K562 (cell line): ENCODE data around the gene FRAT1. TPM values are rescaled to one million over a fixed set of nuclear protein-coding genes. Genes with fewer than 3 reads are reported as not detected.
A peak's percentile ranks its signal among the peaks of the same experiment; 100 is the strongest.

Experiments used
- ATAC-seq: fragments of 200-7000 bp; cut with Tn5 transposase; 3 replicates; pipeline ENCODE4 v1.9.1; 2020; ENCODE audit warnings: moderate library complexity
- BruUV-seq: library from RNA; stranded (reverse); fragments of 400-500 nt; replicated peaks from 2 replicates; lab custom pipeline; 2021; lab: Mats Ljungman, UMichigan
- CTCF ChIA-PET: fragments of 300-600 bp; formaldehyde crosslinking; extraction: SDS; loops from one replicate; lab custom pipeline; 2021; ENCODE audit warnings: low intra/inter-chr PET ratio; lab: Yijun Ruan, JAX
- POLR2A ChIA-PET: fragments of 300-600, 350-650 bp; sonication (Branson Sonifier 250); formaldehyde crosslinking; extraction: SDS; loops from one replicate; lab custom pipeline; 2021; ENCODE audit warnings: antibody characterized with exemption, inconsistent platforms; lab: Yijun Ruan, JAX
- DNase-seq, 4 experiments: peaks; one replicate each; pipeline versions ENCODE4 v3.0.0 to v3.0.0-alpha.2; 2011 to 2018; ENCODE audit warnings: low spot score in 3 of 4, mixed read lengths in 3 of 4; ENCODE audit errors: extremely low read depth in 1 of 4
- FAIRE-seq: peaks from 2 replicates; lab custom pipeline; 2011; peaks lifted over from hg19 to GRCh38; lab: Jason Lieb, UNC
- H2AFZ ChIP-seq: 2 replicates; pipeline ENCODE4 v1.6.0; 2011; ENCODE audit warnings: low read depth, low read length, control low read depth, inconsistent platforms
- H3K27ac ChIP-seq: fragments of 200-600 bp; 3 replicates; pipeline ENCODE4 v1.8.0; 2011; ENCODE audit warnings: low read depth, mild to moderate bottlenecking, control low read depth, inconsistent platforms, low read length, moderate library complexity, mixed read lengths; ENCODE audit errors: extremely low read depth
- H3K27me3 ChIP-seq, 2 experiments: fragments of 300-600 bp in 1 of 2; 2 replicates in 1 of 2; 3 replicates in 1 of 2; pipeline versions ENCODE4 v1.6.0 to v1.8.0; 2011; ENCODE audit warnings: inconsistent platforms in 2 of 2, low read length in 2 of 2, mild to moderate bottlenecking in 1 of 2, mixed read lengths in 1 of 2, moderate library complexity in 1 of 2; ENCODE audit not compliant: control insufficient read depth in 2 of 2, insufficient read depth in 2 of 2
- H3K36me3 ChIP-seq: fragments of 300-600 bp; 3 replicates; pipeline ENCODE4 v1.8.0; 2011; ENCODE audit warnings: mild to moderate bottlenecking, low read length, inconsistent platforms; ENCODE audit not compliant: control insufficient read depth, insufficient read depth
- H3K4me1 ChIP-seq, 2 experiments: fragments of 200-600 bp in 1 of 2; replicated peaks in 1 of 2; 2 replicates in 1 of 2; 3 replicates in 1 of 2; pipeline versions ENCODE4 v1.5.1 to v1.8.0; 2011; ENCODE audit warnings: inconsistent platforms in 2 of 2, low read length in 2 of 2, mild to moderate bottlenecking in 1 of 2, mixed read lengths in 1 of 2, moderate library complexity in 1 of 2; ENCODE audit not compliant: control insufficient read depth in 2 of 2, insufficient read depth in 2 of 2
- H3K4me2 ChIP-seq: 2 replicates; pipeline ENCODE4 v1.6.1; 2011; ENCODE audit warnings: low read length, control low read depth, inconsistent platforms, mixed read lengths; ENCODE audit not compliant: insufficient read depth
- H3K4me3 ChIP-seq: fragments of 200-600 bp; sonication (generic), shearing (Covaris generic); 2 replicates; pipeline ENCODE4 v1.5.1; 2016; ENCODE audit warnings: control low read depth, inconsistent platforms
- H3K79me2 ChIP-seq: fragments of 200-600 bp; 3 replicates; pipeline ENCODE4 v1.8.0; 2011; ENCODE audit warnings: low read length, inconsistent platforms; ENCODE audit not compliant: control insufficient read depth, insufficient read depth
- H3K9ac ChIP-seq, 2 experiments: 2 replicates each; pipeline versions ENCODE4 v1.6.0 to v1.6.1; 2011; ENCODE audit warnings: low read depth in 2 of 2, low read length in 2 of 2, control low read depth in 1 of 2, inconsistent platforms in 1 of 2, mild to moderate bottlenecking in 1 of 2, mixed read lengths in 1 of 2; ENCODE audit not compliant: insufficient read depth in 1 of 2
- H3K9me1 ChIP-seq: one replicate; pipeline ENCODE4 v1.6.0; 2011; ENCODE audit warnings: inconsistent platforms, mild to moderate bottlenecking, low read length, moderate library complexity; ENCODE audit not compliant: control insufficient read depth, insufficient read depth
- H3K9me3 ChIP-seq: replicated peaks from 2 replicates; pipeline ENCODE4 v1.5.1; 2011; ENCODE audit warnings: low read depth, low read length, inconsistent platforms; ENCODE audit not compliant: control insufficient read depth, insufficient read depth
- H4K20me1 ChIP-seq: replicated peaks from 2 replicates; pipeline ENCODE4 v1.6.1; 2011; ENCODE audit warnings: low read length, inconsistent platforms, mixed read lengths; ENCODE audit not compliant: control insufficient read depth, insufficient read depth
- CHD1 ChIP-seq: fragments of 200-600 bp; sonication (generic); IDR thresholded peaks from one replicate; pipeline ENCODE4 v1.6.1; 2012; ENCODE audit warnings: mild to moderate bottlenecking, moderate library complexity, low read length, inconsistent platforms
- FOXP1 ChIP-seq: sonication (generic); formaldehyde crosslinking; IDR thresholded peaks from 2 replicates; pipeline ENCODE4 v1.8.0; 2022; ENCODE audit warnings: mild to moderate bottlenecking, missing genetic modification reagents
- HDAC1 ChIP-seq, 2 experiments: fragments of 450-650 bp; IDR thresholded peaks; 2 replicates each; pipeline ENCODE4 v1.6.1; 2016 to 2017; ENCODE audit warnings: inconsistent platforms in 1 of 2, mild to moderate bottlenecking in 1 of 2, moderate library complexity in 1 of 2
- MTA1 ChIP-seq: fragments of 450-650 bp; IDR thresholded peaks from 2 replicates; pipeline ENCODE4 v1.6.1; 2017; ENCODE audit warnings: borderline replicate concordance
- NCOA2 ChIP-seq, 2 experiments: fragments of 450-650 bp; IDR thresholded peaks; 2 replicates each; pipeline ENCODE4 v1.6.1; 2018; ENCODE audit warnings: mild to moderate bottlenecking in 2 of 2, moderate library complexity in 1 of 2; ENCODE audit not compliant: partially characterized antibody in 2 of 2
- POLR2B ChIP-seq: fragments of 450-650 bp; IDR thresholded peaks from 2 replicates; pipeline ENCODE4 v1.6.1; 2018; ENCODE audit warnings: low read depth; ENCODE audit not compliant: partially characterized antibody
- RBM39 ChIP-seq: fragments of 200-400 bp; formaldehyde crosslinking; optimal IDR thresholded peaks from 2 replicates; pipeline ENCODE3; 2018; ENCODE audit warnings: low read depth, low read length
- ZBTB1 ChIP-seq: sonication (generic); formaldehyde crosslinking; IDR thresholded peaks from 2 replicates; pipeline ENCODE4 v1.8.1; 2023; ENCODE audit warnings: missing genetic modification reagents, low read depth, mild to moderate bottlenecking, borderline replicate concordance
- ZNF263 ChIP-seq: sonication (generic); formaldehyde crosslinking; IDR thresholded peaks from 2 replicates; pipeline ENCODE4 v1.8.0; 2022; ENCODE audit warnings: mild to moderate bottlenecking, missing genetic modification reagents, borderline replicate concordance
- ZNF699 ChIP-seq: fragments of 250-450 bp; sonication (Bioruptor Pico); IDR thresholded peaks from 2 replicates; pipeline ENCODE4 v1.8.0; 2021; ENCODE audit warnings: mild to moderate bottlenecking, moderate library complexity; ENCODE audit not compliant: insufficient replicate concordance
- WGBS: fragments of 100-300 bp; shearing (Covaris generic); methylation state at CpG from one replicate; pipeline ENCODE4 v1.1.6; 2016; ENCODE audit warnings: low coverage, mixed read lengths; ENCODE audit not compliant: insufficient coverage; ENCODE audit errors: missing lambda C conversion rate; 5-methylcytosine and 5-hydroxymethylcytosine counted together
- in situ Hi-C: fragments of 300-500 bp; cut with MboI; formaldehyde crosslinking; loops from 4 replicates; pipeline ENCODE4 v1.15.0; 2018; ENCODE audit warnings: inconsistent platforms, mixed read lengths
- intact Hi-C: fragments of 100-400 bp; cut with micrococcal nuclease; formaldehyde crosslinking; loops from 2 replicates; pipeline ENCODE4 v1.14.2; 2022
- polyA plus RNA-seq, 8 experiments: library from polyadenylated mRNA; depleted of rRNA in 4 of 8; stranded (reverse) in 5 of 8; unstranded in 3 of 8; fragments of >200 nt; fragmentation: Nextera tagmentation in 2 of 8; fragmentation: Illumina TruSeq in 1 of 8; extraction: Ambion mirVana in 2 of 8; extraction: Trizol in 1 of 8; gene quantifications; 2 replicates each; pipeline versions ENCODE4 v1.2.1 to v1.2.3, GENCODE V29; 2011 to 2014; ENCODE audit warnings: inconsistent platforms in 1 of 8, missing spikeins in 1 of 8
- total RNA-seq, 7 experiments: library from RNA; depleted of rRNA in 6 of 7; stranded (reverse); fragments of >200 nt in 6 of 7; fragmentation: Illumina TruSeq in 2 of 7; extraction: Trizol in 2 of 7; gene quantifications; 2 replicates each; pipeline versions ENCODE4 v1.2.1 to v1.2.3, GENCODE V29; 2011 to 2021; ENCODE audit warnings: low replicate concordance in 1 of 7
- TF ChIP-seq, protein P1 (sequence below): fragments of 250-450 bp; sonication (Bioruptor Pico); IDR thresholded peaks from 2 replicates; pipeline ENCODE4 v1.8.0; 2021; ENCODE audit warnings: moderate library complexity, mild to moderate bottlenecking, inconsistent platforms
- TF ChIP-seq, protein P2 (sequence below): fragments of 450-650 bp; IDR thresholded peaks from 2 replicates; pipeline ENCODE4 v1.6.1; 2018; ENCODE audit not compliant: partially characterized antibody
- TF ChIP-seq, protein P3 (sequence below): sonication (generic); formaldehyde crosslinking; IDR thresholded peaks from 2 replicates; pipeline ENCODE4 v1.8.0; 2022; ENCODE audit warnings: mild to moderate bottlenecking, missing genetic modification reagents
- TF ChIP-seq, protein P4 (sequence below): sonication (generic); formaldehyde crosslinking; IDR thresholded peaks from 2 replicates; pipeline ENCODE4 v1.8.1; 2023; ENCODE audit warnings: mild to moderate bottlenecking, missing genetic modification reagents

The FRAT1 gene
- total and polyA plus RNA-seq, 9 of the 15 experiments (the other 6 are each of a cell fraction or from before 2014, with no cell fraction given), result 0.11 to 4.6 (median 1.4) TPM

DNA sequence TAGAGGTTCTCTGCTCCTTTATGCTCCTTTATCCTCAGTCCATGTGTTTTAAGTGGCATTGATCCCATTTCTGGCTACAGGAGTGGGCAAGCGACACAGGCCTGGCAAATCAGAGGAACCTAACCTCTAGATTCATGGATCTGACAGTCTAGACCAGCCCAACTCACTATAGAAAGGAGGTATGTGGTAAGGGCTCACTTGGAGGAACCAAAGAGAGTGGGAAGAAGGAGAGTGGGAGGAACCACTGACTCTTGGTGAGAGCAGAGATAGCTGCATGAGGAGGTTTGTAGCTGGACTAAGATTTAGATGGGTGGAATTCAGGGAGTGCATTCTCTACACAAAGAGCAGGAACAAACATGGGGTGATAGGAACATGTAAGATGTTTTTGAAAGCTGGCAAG, 11.6 kb upstream of the FRAT1 start:
- Histone ChIP-seq H3K79me2 (no peaks in the 10 kb centered on the region), H3K9me3 (no peaks in the 10 kb centered on the region), H3K4me3 (no peak overlapping the region), H3K27ac (no peak overlapping the region), H3K27me3 (no peaks in the 10 kb centered on the region), H3K4me2 (no peak overlapping the region), H3K9ac (peak overlapping the region in 1 of 2 experiments; percentile 6; a peak in 2 of 4 replicates), H3K9me1 (no peaks in the 10 kb centered on the region), H4K20me1 (no peaks in the 10 kb centered on the region), H3K4me1 (peaks cover 3 to 4% of the 10 kb centered on the region in 2 experiments; a peak in 2 of 5 replicates), H2AFZ (peak overlapping the region; percentile 53; the same call in 1 of the 2 replicates), H3K36me3 (no peaks in the 10 kb centered on the region)
- intact Hi-C loops, result no loop called here
- BruUV-seq, result no TSS peak
- peak; percentile 69 for ATAC-seq
- no peak for DNase-seq
- ChIA-PET CTCF (no interaction called here), POLR2A (no interaction called here)
- TF ChIP-seq, protein P1, sequence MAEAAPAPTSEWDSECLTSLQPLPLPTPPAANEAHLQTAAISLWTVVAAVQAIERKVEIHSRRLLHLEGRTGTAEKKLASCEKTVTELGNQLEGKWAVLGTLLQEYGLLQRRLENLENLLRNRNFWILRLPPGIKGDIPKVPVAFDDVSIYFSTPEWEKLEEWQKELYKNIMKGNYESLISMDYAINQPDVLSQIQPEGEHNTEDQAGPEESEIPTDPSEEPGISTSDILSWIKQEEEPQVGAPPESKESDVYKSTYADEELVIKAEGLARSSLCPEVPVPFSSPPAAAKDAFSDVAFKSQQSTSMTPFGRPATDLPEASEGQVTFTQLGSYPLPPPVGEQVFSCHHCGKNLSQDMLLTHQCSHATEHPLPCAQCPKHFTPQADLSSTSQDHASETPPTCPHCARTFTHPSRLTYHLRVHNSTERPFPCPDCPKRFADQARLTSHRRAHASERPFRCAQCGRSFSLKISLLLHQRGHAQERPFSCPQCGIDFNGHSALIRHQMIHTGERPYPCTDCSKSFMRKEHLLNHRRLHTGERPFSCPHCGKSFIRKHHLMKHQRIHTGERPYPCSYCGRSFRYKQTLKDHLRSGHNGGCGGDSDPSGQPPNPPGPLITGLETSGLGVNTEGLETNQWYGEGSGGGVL (CRISPR knock-in tag), result no peak
- TF ChIP-seq ZBTB1 (CRISPR knock-in tag) (no peak), MTA1 (no peak), POLR2B (no peak), ZNF699 (CRISPR knock-in tag) (no peak), CHD1 (no peak), ZNF263 (CRISPR knock-in tag) (0 out of 2 replicates have a peak, but pooled peaks have one; percentile 42), NCOA2 (IDR thresholded peaks at IDR 0.05; ENCODE audit: partially characterized antibody in 2 of 2) (no peak), RBM39 (no peak), HDAC1 (IDR thresholded peaks at IDR 0.05) (no peak), FOXP1 (CRISPR knock-in tag) (no peak)
- TF ChIP-seq, protein P2, sequence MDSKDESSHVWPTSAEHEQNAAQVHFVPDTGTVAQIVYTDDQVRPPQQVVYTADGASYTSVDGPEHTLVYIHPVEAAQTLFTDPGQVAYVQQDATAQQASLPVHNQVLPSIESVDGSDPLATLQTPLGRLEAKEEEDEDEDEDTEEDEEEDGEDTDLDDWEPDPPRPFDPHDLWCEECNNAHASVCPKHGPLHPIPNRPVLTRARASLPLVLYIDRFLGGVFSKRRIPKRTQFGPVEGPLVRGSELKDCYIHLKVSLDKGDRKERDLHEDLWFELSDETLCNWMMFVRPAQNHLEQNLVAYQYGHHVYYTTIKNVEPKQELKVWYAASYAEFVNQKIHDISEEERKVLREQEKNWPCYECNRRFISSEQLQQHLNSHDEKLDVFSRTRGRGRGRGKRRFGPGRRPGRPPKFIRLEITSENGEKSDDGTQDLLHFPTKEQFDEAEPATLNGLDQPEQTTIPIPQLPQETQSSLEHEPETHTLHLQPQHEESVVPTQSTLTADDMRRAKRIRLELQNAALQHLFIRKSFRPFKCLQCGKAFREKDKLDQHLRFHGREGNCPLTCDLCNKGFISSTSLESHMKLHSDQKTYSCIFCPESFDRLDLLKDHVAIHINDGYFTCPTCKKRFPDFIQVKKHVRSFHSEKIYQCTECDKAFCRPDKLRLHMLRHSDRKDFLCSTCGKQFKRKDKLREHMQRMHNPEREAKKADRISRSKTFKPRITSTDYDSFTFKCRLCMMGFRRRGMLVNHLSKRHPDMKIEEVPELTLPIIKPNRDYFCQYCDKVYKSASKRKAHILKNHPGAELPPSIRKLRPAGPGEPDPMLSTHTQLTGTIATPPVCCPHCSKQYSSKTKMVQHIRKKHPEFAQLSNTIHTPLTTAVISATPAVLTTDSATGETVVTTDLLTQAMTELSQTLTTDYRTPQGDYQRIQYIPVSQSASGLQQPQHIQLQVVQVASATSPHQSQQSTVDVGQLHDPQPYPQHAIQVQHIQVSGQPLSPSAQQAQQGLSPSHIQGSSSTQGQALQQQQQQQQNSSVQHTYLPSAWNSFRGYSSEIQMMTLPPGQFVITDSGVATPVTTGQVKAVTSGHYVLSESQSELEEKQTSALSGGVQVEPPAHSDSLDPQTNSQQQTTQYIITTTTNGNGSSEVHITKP, result peak; percentile 78
- TF ChIP-seq, protein P3, sequence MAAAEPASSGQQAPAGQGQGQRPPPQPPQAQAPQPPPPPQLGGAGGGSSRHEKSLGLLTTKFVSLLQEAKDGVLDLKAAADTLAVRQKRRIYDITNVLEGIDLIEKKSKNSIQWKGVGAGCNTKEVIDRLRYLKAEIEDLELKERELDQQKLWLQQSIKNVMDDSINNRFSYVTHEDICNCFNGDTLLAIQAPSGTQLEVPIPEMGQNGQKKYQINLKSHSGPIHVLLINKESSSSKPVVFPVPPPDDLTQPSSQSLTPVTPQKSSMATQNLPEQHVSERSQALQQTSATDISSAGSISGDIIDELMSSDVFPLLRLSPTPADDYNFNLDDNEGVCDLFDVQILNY (CRISPR knock-in tag), result no peak
- TF ChIP-seq, protein P4, sequence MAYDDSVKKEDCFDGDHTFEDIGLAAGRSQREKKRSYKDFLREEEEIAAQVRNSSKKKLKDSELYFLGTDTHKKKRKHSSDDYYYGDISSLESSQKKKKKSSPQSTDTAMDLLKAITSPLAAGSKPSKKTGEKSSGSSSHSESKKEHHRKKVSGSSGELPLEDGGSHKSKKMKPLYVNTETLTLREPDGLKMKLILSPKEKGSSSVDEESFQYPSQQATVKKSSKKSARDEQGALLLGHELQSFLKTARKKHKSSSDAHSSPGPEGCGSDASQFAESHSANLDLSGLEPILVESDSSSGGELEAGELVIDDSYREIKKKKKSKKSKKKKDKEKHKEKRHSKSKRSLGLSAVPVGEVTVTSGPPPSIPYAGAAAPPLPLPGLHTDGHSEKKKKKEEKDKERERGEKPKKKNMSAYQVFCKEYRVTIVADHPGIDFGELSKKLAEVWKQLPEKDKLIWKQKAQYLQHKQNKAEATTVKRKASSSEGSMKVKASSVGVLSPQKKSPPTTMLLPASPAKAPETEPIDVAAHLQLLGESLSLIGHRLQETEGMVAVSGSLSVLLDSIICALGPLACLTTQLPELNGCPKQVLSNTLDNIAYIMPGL, result no peak
- WGBS, result 89% methylated on average over 1 of the region's 1 CpG
- in situ Hi-C loops, result no loop called here
- peak; percentile 48 for FAIRE-seq
